SU-DHL-6 (cell line): ENCODE measurements around the gene PARVB.

Experiments
- H2AFZ ChIP-seq: fragments of 200-600 bp; sonication (generic); 2 replicates; pipeline ENCODE4 v1.6.1; 2014; ENCODE audit warnings: low read depth, mild to moderate bottlenecking, moderate library complexity, mixed read lengths, antibody characterized with exemption, low read length; ENCODE audit not compliant: severe bottlenecking
- H3F3A ChIP-seq: fragments of 200-600 bp; shearing (Covaris generic); 2 replicates; pipeline ENCODE4 v1.6.0; 2016; ENCODE audit warnings: antibody characterized with exemption, mild to moderate bottlenecking; ENCODE audit not compliant: insufficient read depth
- H3K27ac ChIP-seq: fragments of 200-600 bp; sonication (generic); 2 replicates; pipeline ENCODE4 v1.5.1; 2016; ENCODE audit warnings: low read depth, mild to moderate bottlenecking, low read length, moderate library complexity, mixed read lengths
- H3K27me3 ChIP-seq: fragments of 200-600 bp; sonication (generic), shearing (Covaris generic); 2 replicates; pipeline ENCODE4 v1.6.0; 2014; ENCODE audit warnings: mild to moderate bottlenecking, low read length
- H3K36me3 ChIP-seq: fragments of 200-600 bp; sonication (generic); 2 replicates; pipeline ENCODE4 v1.6.1; 2014; ENCODE audit warnings: mild to moderate bottlenecking, low read length, mixed read lengths
- H3K4me2 ChIP-seq: fragments of 300-600, 200-600 bp; shearing (Covaris generic), sonication (generic); 2 replicates; pipeline ENCODE4 v1.6.0; 2014; ENCODE audit warnings: low read length, low read depth, mild to moderate bottlenecking; ENCODE audit not compliant: poor library complexity, severe bottlenecking
- H3K4me3 ChIP-seq: fragments of 200-600 bp; sonication (generic); 2 replicates; pipeline ENCODE4 v1.5.1; 2014; ENCODE audit warnings: antibody characterized with exemption, low read length, mild to moderate bottlenecking, mixed read lengths; ENCODE audit not compliant: insufficient read depth, poor library complexity, severe bottlenecking
- H3K79me2 ChIP-seq: fragments of 200-600 bp; sonication (generic); 2 replicates; pipeline ENCODE4 v1.6.1; 2014; ENCODE audit warnings: mild to moderate bottlenecking, low read length, moderate library complexity; ENCODE audit not compliant: insufficient read depth
- H3K9ac ChIP-seq: fragments of 200-600 bp; sonication (generic); 2 replicates; pipeline ENCODE4 v1.7.0; 2014; ENCODE audit warnings: mild to moderate bottlenecking, low read length
- H3K9me2 ChIP-seq: fragments of 200-600 bp; sonication (generic); replicated peaks from 2 replicates; pipeline ENCODE4 v1.6.1; 2014; ENCODE audit warnings: low read length; ENCODE audit not compliant: insufficient read depth
- H3K9me3 ChIP-seq: fragments of 200-600 bp; sonication (generic); 2 replicates; pipeline ENCODE4 v1.6.1; 2014; ENCODE audit warnings: low read length, mixed read lengths; ENCODE audit not compliant: insufficient read depth
- H4K20me1 ChIP-seq: fragments of 200-600 bp; sonication (generic); 2 replicates; pipeline ENCODE4 v1.6.1; 2014; ENCODE audit warnings: low read depth, mild to moderate bottlenecking, antibody characterized with exemption, low read length, moderate library complexity, mixed read lengths
- CTCF ChIP-seq: fragments of 200-600 bp; sonication (generic); IDR thresholded peaks from one replicate; pipeline ENCODE4 v1.5.1; 2017; ENCODE audit warnings: antibody characterized with exemption, mild to moderate bottlenecking, low read length, moderate library complexity; ENCODE audit not compliant: insufficient read depth, poor library complexity, severe bottlenecking
- EZH2phosphoT487 ChIP-seq: fragments of 200-600 bp; sonication (generic), shearing (Covaris generic); conservative IDR thresholded peaks from 2 replicates; pipeline ENCODE4 v1.6.1; 2018; ENCODE audit warnings: mild to moderate bottlenecking, antibody characterized with exemption, low read length, moderate library complexity, mixed read lengths

The PARVB gene

GRCh38 chr22:44186737-44187136 is 162.6 kb downstream of the PARVB start:
- H3K9ac ChIP-seq, result no peak overlapping the region
- no peak overlapping the region for H2AFZ ChIP-seq
- H4K20me1 ChIP-seq, result no peaks in the 10 kb centered on the region
- no peaks in the 10 kb centered on the region for H3K36me3 ChIP-seq
- H3K79me2 ChIP-seq, result no peaks in the 10 kb centered on the region
- H3K9me3 ChIP-seq, result no peaks in the 10 kb centered on the region
- TF ChIP-seq CTCF (no peak), EZH2phosphoT487 (no peak)
- no peak overlapping the region for H3K4me2 ChIP-seq
- H3K27me3 ChIP-seq, result no peaks in the 10 kb centered on the region
- no peak overlapping the region for H3K27ac ChIP-seq
- no peaks in the 10 kb centered on the region for H3F3A ChIP-seq
- H3K4me3 ChIP-seq, result no peak overlapping the region
- H3K9me2 ChIP-seq, result no peaks in the 10 kb centered on the region

- H3F3A ChIP-seq, result no peaks in the 10 kb centered on the region
- H3K36me3 ChIP-seq, result no peaks in the 10 kb centered on the region
- H3K9ac ChIP-seq, result no peak overlapping the region
- H3K79me2 ChIP-seq, result no peaks in the 10 kb centered on the region
- no peak overlapping the region for H2AFZ ChIP-seq
- no peak overlapping the region for H3K27ac ChIP-seq
- H3K27me3 ChIP-seq, result no peaks in the 10 kb centered on the region
- no peaks in the 10 kb centered on the region for H4K20me1 ChIP-seq
- no peak overlapping the region for H3K4me2 ChIP-seq
- no peaks in the 10 kb centered on the region for H3K9me3 ChIP-seq
- no peak for TF ChIP-seq EZH2phosphoT487
- no peak for TF ChIP-seq CTCF
- no peaks in the 10 kb centered on the region for H3K9me2 ChIP-seq
- H3K4me3 ChIP-seq, result no peak overlapping the region
Measured at GRCh38 chr22:44187652-44188230, 163.6 kb downstream of the PARVB start.

- Histone ChIP-seq H3K27me3 (no peaks in the 10 kb centered on the region), H3K4me3 (no peak overlapping the region), H3K36me3 (no peaks in the 10 kb centered on the region), H4K20me1 (no peaks in the 10 kb centered on the region), H2AFZ (no peak overlapping the region), H3K9me2 (no peaks in the 10 kb centered on the region), H3K79me2 (no peaks in the 10 kb centered on the region), H3K9ac (no peak overlapping the region), H3K27ac (no peak overlapping the region), H3F3A (no peaks in the 10 kb centered on the region), H3K9me3 (no peaks in the 10 kb centered on the region), H3K4me2 (no peak overlapping the region)
- TF ChIP-seq CTCF (no peak), EZH2phosphoT487 (no peak)
Measured at GRCh38 chr22:44188316-44188715, 164.2 kb downstream of the PARVB start.
